Measurements from ENCODE around the gene GPATCH1.

The GPATCH1 gene

DNA sequence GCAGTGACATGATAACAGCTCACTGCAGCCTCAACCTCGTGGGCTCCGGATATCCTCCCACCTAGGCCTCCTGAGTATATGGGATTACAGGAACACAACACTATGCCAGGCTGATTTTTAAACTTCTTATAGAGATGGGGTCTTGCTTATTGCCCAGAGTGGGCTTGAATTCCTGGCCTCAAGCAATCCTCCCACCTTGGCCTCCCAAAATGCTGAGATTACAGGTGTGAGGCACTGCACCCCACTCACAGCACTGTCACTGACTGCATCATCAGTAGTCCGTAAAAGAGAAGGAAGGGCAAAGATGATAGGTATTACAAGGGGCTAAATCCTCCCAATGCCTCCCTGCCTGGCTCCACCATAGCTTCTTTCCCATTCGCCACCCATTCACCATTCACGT, 20.4 kb upstream of the GPATCH1 start:
- DNase-seq: no peak
- H3K9ac ChIP-seq (ENCODE audit: low read depth, low read length): no peak overlapping the region
- H3K27me3 ChIP-seq (ENCODE audit: insufficient read depth, low read length, poor library complexity): peaks cover 1% of the 10 kb centered on the region
- no peak overlapping the region for H3K4me2 ChIP-seq (ENCODE audit: insufficient read depth, low read length)
- no peaks in the 10 kb centered on the region for H3K79me2 ChIP-seq (ENCODE audit: insufficient read depth, low read length)
- no peak for TF ChIP-seq EZH2 (IDR thresholded peaks at IDR 0.05; ENCODE audit: borderline replicate concordance, low read depth, low read length, severe bottlenecking)
- TF ChIP-seq CTCF (IDR thresholded peaks at IDR 0.05; ENCODE audit: borderline replicate concordance, extremely low read depth, low read length, poor library complexity, severe bottlenecking): no peak
- H4K20me1 ChIP-seq (ENCODE audit: insufficient read depth, low read length): no peaks in the 10 kb centered on the region
- no peak overlapping the region for H3K4me3 ChIP-seq (ENCODE audit: low read depth in 1 of 2, low read length in 2 of 2)
- no peaks in the 10 kb centered on the region for H3K36me3 ChIP-seq (ENCODE audit: insufficient read depth, low read length)
- H3K9me3 ChIP-seq (ENCODE audit: insufficient read depth, low read length, severe bottlenecking): no peaks in the 10 kb centered on the region
- H2AFZ ChIP-seq (ENCODE audit: low read depth, low read length): no peak overlapping the region
- no peak overlapping the region for H3K27ac ChIP-seq (ENCODE audit: low read length)
- ATAC-seq (ENCODE audit: insufficient read depth, low read depth): no peak
- H3K4me1 ChIP-seq (ENCODE audit: insufficient read depth, low read length): no peaks in the 10 kb centered on the region

DNA sequence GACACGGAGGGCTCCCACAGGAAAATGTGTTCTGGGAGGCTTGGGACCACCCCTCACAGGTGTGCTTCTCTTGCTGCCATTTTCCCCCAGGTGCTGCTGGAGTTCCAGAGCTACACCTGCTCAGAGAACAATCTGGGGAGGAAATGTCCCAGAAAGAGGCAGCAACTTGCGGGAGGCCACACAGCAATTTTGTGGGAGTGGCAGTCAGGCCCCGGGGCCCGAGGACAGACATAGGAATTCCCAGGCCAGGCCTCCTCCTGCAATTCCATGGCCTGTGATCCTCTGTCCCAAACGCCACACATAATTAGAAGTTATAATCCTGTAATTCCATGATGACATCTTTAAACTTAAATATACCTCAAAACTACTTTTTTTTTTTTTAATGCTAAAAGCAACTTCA, 18.1 kb upstream of the GPATCH1 start:
- no peaks in the 10 kb centered on the region for H3K27me3 ChIP-seq (ENCODE audit: insufficient read depth, low read length, poor library complexity)
- H4K20me1 ChIP-seq (ENCODE audit: insufficient read depth, low read length): no peaks in the 10 kb centered on the region
- H3K4me2 ChIP-seq (ENCODE audit: insufficient read depth, low read length): no peak overlapping the region
- no peak for ATAC-seq (ENCODE audit: insufficient read depth, low read depth)
- H3K9ac ChIP-seq (ENCODE audit: low read depth, low read length): no peak overlapping the region
- H3K4me1 ChIP-seq (ENCODE audit: insufficient read depth, low read length): no peaks in the 10 kb centered on the region
- H3K36me3 ChIP-seq (ENCODE audit: insufficient read depth, low read length): no peaks in the 10 kb centered on the region
- H3K9me3 ChIP-seq (ENCODE audit: insufficient read depth, low read length, severe bottlenecking): no peaks in the 10 kb centered on the region
- no peaks in the 10 kb centered on the region for H3K79me2 ChIP-seq (ENCODE audit: insufficient read depth, low read length)
- no peak overlapping the region for H2AFZ ChIP-seq (ENCODE audit: low read depth, low read length)
- no peak overlapping the region for H3K4me3 ChIP-seq (ENCODE audit: low read depth in 1 of 2, low read length in 2 of 2)
- TF ChIP-seq EZH2 (IDR thresholded peaks at IDR 0.05; ENCODE audit: borderline replicate concordance, low read depth, low read length, severe bottlenecking) (no peak), CTCF (IDR thresholded peaks at IDR 0.05; ENCODE audit: borderline replicate concordance, extremely low read depth, low read length, poor library complexity, severe bottlenecking) (no peak)
- no peak overlapping the region for H3K27ac ChIP-seq (ENCODE audit: low read length)
- DNase-seq: no peak

DNA sequence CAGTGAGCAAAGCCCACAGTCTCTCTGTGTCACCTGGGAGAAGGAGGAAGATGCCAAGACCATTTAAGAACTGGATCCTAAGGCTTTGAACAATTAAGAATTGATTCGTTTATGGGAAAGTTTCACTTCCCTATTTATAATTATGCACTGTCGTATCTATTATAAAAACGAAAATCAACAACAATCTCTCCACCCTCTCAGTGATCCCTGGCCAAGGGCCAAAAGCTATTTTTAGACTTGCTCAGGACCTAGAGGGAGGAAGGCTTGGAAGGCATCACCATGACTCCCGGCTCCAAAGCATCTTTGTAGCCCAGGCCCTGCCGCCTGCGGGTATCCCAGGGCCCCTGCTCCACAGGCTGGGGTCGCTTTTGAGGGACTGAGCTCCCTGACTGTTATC, 17.6 kb upstream of the GPATCH1 start:
- TF ChIP-seq EZH2 (IDR thresholded peaks at IDR 0.05; ENCODE audit: borderline replicate concordance, low read depth, low read length, severe bottlenecking) (no peak), CTCF (IDR thresholded peaks at IDR 0.05; ENCODE audit: borderline replicate concordance, extremely low read depth, low read length, poor library complexity, severe bottlenecking) (no peak)
- H3K27me3 ChIP-seq (ENCODE audit: insufficient read depth, low read length, poor library complexity): no peaks in the 10 kb centered on the region
- H3K27ac ChIP-seq (ENCODE audit: low read length): no peak overlapping the region
- ATAC-seq (ENCODE audit: insufficient read depth, low read depth) (no peak), DNase-seq (no peak)
- no peak overlapping the region for H3K4me2 ChIP-seq (ENCODE audit: insufficient read depth, low read length)
- H3K79me2 ChIP-seq (ENCODE audit: insufficient read depth, low read length): no peaks in the 10 kb centered on the region
- no peaks in the 10 kb centered on the region for H3K9me3 ChIP-seq (ENCODE audit: insufficient read depth, low read length, severe bottlenecking)
- no peak overlapping the region for H3K4me3 ChIP-seq (ENCODE audit: low read depth in 1 of 2, low read length in 2 of 2)
- H3K4me1 ChIP-seq (ENCODE audit: insufficient read depth, low read length): no peaks in the 10 kb centered on the region
- H2AFZ ChIP-seq (ENCODE audit: low read depth, low read length): no peak overlapping the region
- no peak overlapping the region for H3K9ac ChIP-seq (ENCODE audit: low read depth, low read length)
- H4K20me1 ChIP-seq (ENCODE audit: insufficient read depth, low read length): no peaks in the 10 kb centered on the region
- no peaks in the 10 kb centered on the region for H3K36me3 ChIP-seq (ENCODE audit: insufficient read depth, low read length)
